GM21717 (cell line): ENCODE results near the gene NMNAT1.
"Not testable (repeated sequence)": the region's sequence is repeated elsewhere in the genome, so short reads cannot be mapped to it uniquely, and the experiment has no call there.

Experiments
- ATAC-seq: cut with Tn5 transposase; IDR thresholded peaks from one replicate; pipeline ENCODE4 v1.9.1; 2021; ENCODE audit warnings: mild to moderate bottlenecking, moderate library complexity; ENCODE audit not compliant: unreplicated experiment

NMNAT1 gene

DNA sequence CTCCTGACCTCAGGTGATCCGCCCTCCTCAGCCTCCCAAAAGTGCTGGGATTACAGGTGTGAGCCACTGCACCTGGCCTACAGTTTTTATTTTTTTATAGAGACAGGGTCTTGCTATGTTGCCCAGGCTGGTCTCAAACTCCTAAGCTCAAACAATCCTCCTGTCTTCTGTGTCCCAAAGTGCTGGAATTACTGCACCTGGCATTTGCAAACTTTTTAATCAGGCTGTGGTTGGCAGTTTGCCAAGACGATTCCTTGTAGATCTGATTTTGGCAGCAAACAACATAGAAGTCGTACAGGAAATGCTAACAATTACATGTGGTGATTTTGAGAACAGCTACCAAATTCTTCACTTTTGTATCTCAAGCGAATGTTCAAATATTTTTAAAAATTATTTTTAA, 63.9 kb downstream of the NMNAT1 start:
- ATAC-seq = no peak

DNA sequence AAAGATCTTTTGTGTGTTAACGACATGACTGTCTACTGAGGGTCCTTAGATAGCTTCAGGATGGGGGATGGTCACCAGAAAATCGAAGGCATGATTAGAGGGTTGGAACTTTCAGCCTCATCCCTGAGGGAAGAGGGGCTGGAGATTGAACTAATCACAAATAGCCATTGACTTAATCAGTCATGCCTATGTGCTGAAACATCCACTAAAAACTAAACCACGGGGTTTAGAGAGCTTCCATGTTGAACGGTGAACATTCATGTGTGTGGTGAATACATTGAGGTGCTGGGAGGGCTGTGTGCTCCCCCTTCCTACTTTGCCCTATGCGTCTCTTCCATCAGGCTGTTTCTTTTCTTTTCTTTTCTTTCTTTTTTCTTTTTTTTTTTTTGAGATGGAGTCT, 70.7 kb downstream of the NMNAT1 start:
- no peak for ATAC-seq

DNA sequence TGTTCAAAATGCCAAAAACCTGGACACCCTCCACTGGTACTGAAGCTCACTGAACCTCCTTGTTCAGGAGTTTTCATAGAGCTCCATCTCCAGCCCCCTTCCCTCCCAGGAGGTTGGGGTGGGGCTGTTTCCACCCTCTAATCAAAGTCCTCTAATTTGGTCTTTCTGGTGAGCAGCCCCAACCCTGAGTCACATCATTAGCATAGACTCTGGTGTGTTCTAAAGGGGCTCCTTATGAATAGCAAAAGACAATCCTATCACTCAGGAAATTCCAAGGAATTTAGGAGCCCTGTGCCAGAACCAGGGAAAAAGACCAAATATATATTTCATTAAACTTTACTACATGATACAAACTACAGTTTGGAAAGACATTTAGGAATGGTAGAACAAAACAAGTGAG, 76.3 kb downstream of the NMNAT1 start:
- ATAC-seq = no peak

DNA sequence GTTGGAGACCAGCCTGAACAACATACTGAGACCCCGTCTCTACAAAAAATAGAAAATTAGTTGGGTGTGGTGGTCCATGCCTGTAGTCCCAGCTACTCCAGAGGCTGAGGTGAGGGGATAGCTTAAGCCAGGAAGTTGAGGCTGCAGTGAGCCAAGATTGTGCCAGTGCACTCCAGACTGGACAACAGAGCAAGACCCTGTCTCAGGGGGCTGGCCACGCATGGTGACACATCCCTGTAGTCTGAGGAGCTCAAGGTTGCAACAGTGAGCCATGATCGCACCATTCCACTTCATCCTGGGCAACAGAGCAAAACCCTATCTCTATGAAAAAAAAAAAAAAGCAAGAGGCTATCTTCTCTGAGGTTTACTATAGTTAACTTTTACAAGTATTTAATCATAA, 76.8 kb downstream of the NMNAT1 start:
- no peak for ATAC-seq

DNA sequence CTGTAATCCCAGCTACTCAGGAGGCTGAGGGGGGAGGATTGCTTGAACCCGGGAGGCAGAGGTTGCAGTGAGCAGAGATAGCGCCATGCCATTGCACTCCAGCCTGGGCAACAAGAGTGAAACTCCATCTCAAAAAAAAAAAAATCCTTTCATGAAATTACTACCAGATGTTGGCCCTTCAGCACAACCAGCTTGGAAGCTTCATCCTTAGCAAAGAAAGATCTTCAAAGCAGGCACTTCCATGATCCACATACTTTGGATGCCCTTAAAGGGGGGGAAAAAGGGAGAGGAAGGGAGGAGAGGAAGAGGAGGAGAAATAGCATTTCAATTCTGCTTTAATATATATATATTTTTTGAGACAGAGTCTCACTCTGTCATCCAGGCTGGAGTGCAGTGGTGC, 77.4 kb downstream of the NMNAT1 start:
- ATAC-seq = not testable (repeated sequence)

DNA sequence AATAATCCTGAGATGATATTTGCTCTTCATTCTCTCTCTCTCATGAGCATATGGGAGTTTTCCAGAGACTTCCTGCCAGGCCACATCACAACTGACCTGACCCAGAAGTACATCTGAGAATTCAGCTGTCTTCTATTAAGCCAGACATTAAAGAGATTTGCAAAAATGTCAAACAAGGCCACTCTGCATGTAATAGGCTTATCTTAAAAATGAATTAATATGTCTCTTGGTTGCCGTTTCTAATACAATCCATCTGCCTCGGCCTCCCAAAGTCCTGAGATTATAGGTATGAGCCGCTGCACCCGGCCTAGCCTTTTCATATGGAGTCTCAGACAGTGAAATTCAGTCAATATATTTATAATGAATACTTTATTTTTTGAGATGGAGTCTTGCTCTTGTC, 78.7 kb downstream of the NMNAT1 start:
- ATAC-seq = not testable (repeated sequence)

DNA sequence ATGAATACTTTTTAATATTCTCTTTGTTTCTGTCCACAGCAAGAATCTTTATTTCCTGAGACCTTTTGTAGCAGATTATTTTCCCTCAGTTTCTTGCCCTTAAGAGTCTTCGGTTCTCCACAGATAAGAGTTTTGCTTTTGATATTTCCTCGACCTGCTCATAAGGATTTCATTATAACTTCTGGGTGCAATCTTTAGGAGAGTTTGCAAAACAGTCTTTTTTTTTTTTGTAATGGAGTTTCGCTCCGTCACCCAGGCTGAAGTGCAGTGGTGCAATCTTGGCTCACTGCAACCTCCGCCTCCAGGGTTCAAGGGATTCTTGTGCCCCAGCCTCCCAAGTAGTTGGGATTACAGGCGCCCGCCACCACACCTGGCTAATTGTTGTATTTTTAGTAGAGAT, 79.4 kb downstream of the NMNAT1 start:
- no peak for ATAC-seq

DNA sequence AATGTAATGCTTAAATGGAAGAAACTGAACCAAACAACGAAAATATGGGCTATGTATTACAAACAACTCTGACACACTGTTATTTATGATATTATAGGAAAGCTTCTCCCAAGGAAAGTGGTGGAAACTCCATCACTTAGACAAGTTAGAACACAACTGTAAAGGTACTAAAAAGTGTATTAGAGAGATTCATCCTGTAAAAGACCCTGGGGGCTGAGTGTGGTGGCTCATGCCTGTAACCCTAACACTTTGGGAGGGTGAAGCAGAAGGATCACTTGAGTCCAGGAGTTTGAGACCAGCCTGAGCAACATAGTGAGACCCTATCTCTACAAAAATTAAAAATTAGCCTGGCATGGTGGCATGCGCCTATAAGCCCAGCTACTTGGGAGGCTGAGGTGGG, 82.1 kb downstream of the NMNAT1 start:
- no peak for ATAC-seq

DNA sequence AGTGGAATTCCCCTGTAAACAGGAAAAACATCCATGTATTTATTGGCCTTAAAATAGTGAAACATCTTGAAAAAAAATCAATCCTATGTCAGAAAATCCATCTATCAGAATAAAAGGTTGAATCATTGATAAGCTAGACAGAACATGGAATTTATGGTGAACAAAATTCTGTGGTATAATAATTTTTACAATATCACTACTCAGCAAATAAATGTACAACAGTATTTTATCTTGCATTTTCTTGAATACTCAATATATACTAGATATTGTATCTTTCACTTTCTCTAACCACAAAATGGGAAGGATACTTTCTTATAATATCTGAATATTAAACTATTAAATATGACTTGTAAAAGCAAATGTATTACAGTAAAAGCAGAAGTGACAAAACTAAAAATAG, 83.8 kb downstream of the NMNAT1 start:
- no peak for ATAC-seq

DNA sequence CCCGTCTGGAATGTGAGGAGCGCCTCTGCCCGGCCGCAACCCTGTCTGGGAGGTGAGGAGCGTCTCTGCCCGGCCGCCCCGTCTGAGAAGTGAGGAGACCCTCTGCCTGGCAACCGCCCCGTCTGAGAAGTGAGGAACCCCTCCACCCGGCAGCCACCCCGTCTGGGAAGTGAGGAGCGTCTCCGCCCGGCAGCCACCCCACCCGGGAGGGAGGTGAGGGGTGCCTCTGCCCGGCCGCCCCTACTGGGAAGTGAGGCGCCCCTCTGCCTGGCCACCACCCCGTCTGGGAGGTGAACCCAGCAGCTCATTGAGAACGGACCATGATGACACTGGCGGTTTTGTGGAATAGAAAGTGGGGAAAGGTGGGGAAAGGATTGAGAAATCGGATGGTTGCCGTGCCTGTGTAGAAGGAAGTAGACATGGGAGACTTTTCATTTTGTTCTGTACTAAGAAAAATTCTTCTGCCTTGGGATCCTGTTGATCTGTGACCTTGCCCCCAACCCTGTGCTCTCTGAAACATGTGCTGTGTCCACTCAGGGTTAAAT, 85.8 kb downstream of the NMNAT1 start:
- not testable (repeated sequence) for ATAC-seq

DNA sequence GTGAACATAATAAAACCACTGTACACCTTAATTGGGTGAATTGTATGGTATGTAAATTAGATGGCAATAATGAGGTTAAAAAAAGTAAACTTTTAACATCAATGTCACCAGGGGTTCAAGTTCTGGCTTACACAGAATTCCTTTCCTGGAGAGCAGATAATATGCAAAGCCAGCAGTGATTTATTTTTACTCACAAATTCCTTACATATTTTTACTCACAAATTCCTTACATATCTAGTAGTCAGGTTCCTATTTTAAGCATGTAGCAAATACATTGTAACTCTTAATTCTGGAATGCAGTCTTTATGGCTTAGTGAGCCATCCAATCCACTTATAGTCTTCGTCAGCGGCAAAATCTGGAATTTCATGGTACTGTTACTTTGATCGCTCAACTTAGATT, 88.2 kb downstream of the NMNAT1 start:
- ATAC-seq = no peak

DNA sequence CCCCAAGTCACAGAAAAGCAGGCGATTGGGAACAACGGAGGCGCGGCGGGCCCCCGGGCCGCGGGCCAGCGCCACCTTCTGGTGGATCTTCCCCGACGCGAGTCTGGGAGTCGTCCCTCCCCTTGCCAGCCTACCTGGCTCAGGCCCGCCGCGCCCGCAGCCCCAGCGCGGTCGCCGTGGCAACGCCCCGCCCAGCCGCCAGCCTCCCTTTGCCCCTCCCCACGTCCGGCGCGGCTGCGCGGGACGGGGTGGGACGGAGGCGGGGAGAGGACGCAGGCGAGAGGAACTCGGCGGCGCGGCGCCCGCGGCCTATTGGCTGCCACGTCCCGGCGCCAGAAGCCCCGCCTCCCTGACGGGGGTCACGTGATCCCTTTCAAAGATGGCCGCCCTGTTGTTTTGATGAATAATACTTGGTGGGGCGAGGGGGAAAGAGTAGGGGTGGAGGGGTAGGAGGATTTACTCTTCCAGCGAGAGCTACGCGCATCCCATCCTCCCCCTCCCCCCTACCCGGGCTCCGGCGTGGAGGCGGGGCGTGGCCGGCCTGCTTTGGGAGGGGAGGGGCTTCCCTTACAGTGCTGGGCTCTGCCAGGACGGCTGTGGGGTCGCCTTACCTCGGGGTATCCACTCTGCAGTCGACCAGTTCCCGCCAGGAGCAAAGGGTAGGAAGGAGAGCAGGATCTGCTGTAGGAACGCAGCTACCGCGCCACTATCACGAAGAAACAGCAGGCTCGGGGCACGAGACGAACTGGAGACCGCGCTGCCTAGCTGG, 89.5 kb downstream of the NMNAT1 start, which contains the start of gene UBE4B:
UBE4B (plus strand) TSS at position 369 of the 769 bp plus-strand sequence. CDS start 713 bp downstream, outside the sequence.
- peak; percentile 95 for ATAC-seq

DNA sequence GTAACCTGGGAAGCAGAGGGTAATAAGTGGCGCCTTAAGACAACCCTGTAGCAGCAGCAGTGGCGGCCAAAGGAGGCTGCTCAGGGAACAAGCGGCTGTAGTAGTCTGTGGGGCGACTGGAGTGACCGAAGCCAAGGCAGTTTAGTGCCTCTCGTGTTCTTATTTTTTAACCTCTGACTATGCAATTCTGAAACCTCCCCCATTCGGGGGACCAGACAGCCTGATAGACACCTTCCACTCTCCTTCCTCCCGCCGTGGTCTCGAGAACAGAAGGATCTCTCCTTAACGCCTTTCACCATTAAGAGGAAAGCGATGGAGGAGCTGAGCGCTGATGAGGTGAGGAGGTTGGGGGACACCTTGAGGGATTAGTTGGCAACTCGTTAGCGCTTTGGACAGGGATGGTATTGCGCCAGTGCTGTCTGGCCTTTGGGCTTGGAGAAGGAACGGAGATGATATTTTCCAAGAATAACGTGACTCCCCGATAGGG, 90.1 kb downstream of the NMNAT1 start:
- ATAC-seq = peak; percentile 24
